Hippocampal formation (tissue), 2 donors: Measurements from ENCODE around the gene LYSMD3.
"Not testable (repeated sequence)": the region's sequence is repeated elsewhere in the genome, so short reads cannot be mapped to it uniquely, and the experiment has no call there.

Experiments used
- DNase-seq, 2 donors: peaks; one replicate each; lab custom pipeline; 2025; lab: John Stamatoyannopoulos, UW

LYSMD3 gene

GRCh38 chr5:90529194-90529938 is at the start of gene LYSMD3:
Gene LYSMD3, minus strand, starts transcription at chr5:90529584. Its CDS starts 4,295 bp downstream, at chr5:90525289.
- peak; percentile 91 to 95 for DNase-seq

GRCh38 chr5:90576566-90576965 is 47.2 kb upstream of the LYSMD3 start:
- not testable (repeated sequence) for DNase-seq

GRCh38 chr5:90575712-90576111 is 46.3 kb upstream of the LYSMD3 start:
- DNase-seq = no peak

GRCh38 chr5:90571147-90571773 is 41.9 kb upstream of the LYSMD3 start:
- DNase-seq = no peak

GRCh38 chr5:90570034-90570433 is 40.6 kb upstream of the LYSMD3 start:
- no peak for DNase-seq

GRCh38 chr5:90569084-90569483 is 39.7 kb upstream of the LYSMD3 start:
- DNase-seq = no peak

- DNase-seq = no peak
Observed at GRCh38 chr5:90565491-90565890, 36.1 kb upstream of the LYSMD3 start.

GRCh38 chr5:90563108-90563507 is 33.7 kb upstream of the LYSMD3 start:
- DNase-seq = no peak

- DNase-seq = no peak
Observed at GRCh38 chr5:90562341-90562740, 33.0 kb upstream of the LYSMD3 start.

GRCh38 chr5:90561766-90562165 is 32.4 kb upstream of the LYSMD3 start:
- no peak for DNase-seq

GRCh38 chr5:90560771-90561170 is 31.4 kb upstream of the LYSMD3 start:
- no peak for DNase-seq

GRCh38 chr5:90558344-90559192 is 29.2 kb upstream of the LYSMD3 start, which contains the start of gene ADGRV1:
Gene ADGRV1, plus strand, starts transcription at chr5:90558797. Its CDS starts 99 bp downstream, at chr5:90558896.
- DNase-seq = peak; percentile 56 to 57

- no peak for DNase-seq
Observed at GRCh38 chr5:90557871-90558270, 28.5 kb upstream of the LYSMD3 start.

- DNase-seq = no peak
Observed at GRCh38 chr5:90557391-90557790, 28.0 kb upstream of the LYSMD3 start.

GRCh38 chr5:90555666-90556065 is 26.3 kb upstream of the LYSMD3 start:
- DNase-seq = no peak

GRCh38 chr5:90554358-90555006 is 25.1 kb upstream of the LYSMD3 start:
- no peak for DNase-seq

GRCh38 chr5:90553711-90554110 is 24.3 kb upstream of the LYSMD3 start:
- DNase-seq = no peak

- DNase-seq = no peak
Observed at GRCh38 chr5:90551376-90551775, 22.0 kb upstream of the LYSMD3 start.

GRCh38 chr5:90550963-90551362 is 21.6 kb upstream of the LYSMD3 start:
- no peak for DNase-seq

- no peak for DNase-seq
Observed at GRCh38 chr5:90549729-90550275, 20.4 kb upstream of the LYSMD3 start.

- no peak for DNase-seq
Observed at GRCh38 chr5:90549223-90549622, 19.8 kb upstream of the LYSMD3 start.
